DND-41 (cell line): ENCODE measurements around the gene UBE2L6.
A peak's percentile ranks its signal among the peaks of the same experiment; 100 is the strongest.

Experiments used
- ATAC-seq: fragments of 200-7000 bp; cut with Tn5 transposase; 3 replicates; pipeline ENCODE4 v1.9.1; 2021; ENCODE audit warnings: low read depth; ENCODE audit not compliant: insufficient read depth
- DNase-seq: peaks from one replicate; pipeline ENCODE4 v3.0.0-alpha.2; 2020
- H2AFZ ChIP-seq: 2 replicates; pipeline ENCODE4 v1.6.0; 2012; ENCODE audit warnings: low read depth, low read length
- H3K27ac ChIP-seq: 2 replicates; pipeline ENCODE4 v1.5.1; 2012; ENCODE audit warnings: low read length, inconsistent platforms
- H3K27me3 ChIP-seq: fragments of 200-600 bp; sonication (generic); 2 replicates; pipeline ENCODE4 v1.6.0; 2012; ENCODE audit warnings: low read length, mild to moderate bottlenecking, inconsistent platforms; ENCODE audit not compliant: insufficient read depth, poor library complexity
- H3K36me3 ChIP-seq: 2 replicates; pipeline ENCODE4 v1.5.1; 2012; ENCODE audit warnings: low read length, inconsistent platforms; ENCODE audit not compliant: insufficient read depth
- H3K4me1 ChIP-seq: 2 replicates; pipeline ENCODE4 v1.5.1; 2012; ENCODE audit warnings: mild to moderate bottlenecking, low read length; ENCODE audit not compliant: insufficient read depth
- H3K4me2 ChIP-seq: 2 replicates; pipeline ENCODE4 v1.6.0; 2012; ENCODE audit warnings: mild to moderate bottlenecking, moderate library complexity, low read length, inconsistent platforms; ENCODE audit not compliant: insufficient read depth
- H3K4me3 ChIP-seq, 2 experiments: fragments of 200-600 bp in 1 of 2; shearing (Covaris generic) in 1 of 2; 2 replicates each; pipeline ENCODE4 v1.5.1; 2012 to 2016; ENCODE audit warnings: inconsistent platforms in 2 of 2, low read length in 2 of 2, mild to moderate bottlenecking in 2 of 2, low read depth in 1 of 2, moderate library complexity in 1 of 2
- H3K79me2 ChIP-seq: 2 replicates; pipeline ENCODE4 v1.6.0; 2012; ENCODE audit warnings: low read length, inconsistent platforms; ENCODE audit not compliant: insufficient read depth
- H3K9ac ChIP-seq: 2 replicates; pipeline ENCODE4 v1.6.0; 2012; ENCODE audit warnings: low read depth, mild to moderate bottlenecking, inconsistent platforms, low read length, moderate library complexity
- H3K9me3 ChIP-seq: 2 replicates; pipeline ENCODE4 v1.5.1; 2012; ENCODE audit warnings: low read length, moderate library complexity, mild to moderate bottlenecking, inconsistent platforms; ENCODE audit not compliant: insufficient read depth, severe bottlenecking
- H4K20me1 ChIP-seq: 2 replicates; pipeline ENCODE4 v1.6.0; 2012; ENCODE audit warnings: low read length; ENCODE audit not compliant: insufficient read depth
- EZH2 ChIP-seq: IDR thresholded peaks from 3 replicates; pipeline ENCODE4 v1.6.1; 2012; ENCODE audit warnings: borderline replicate concordance, low read depth, mild to moderate bottlenecking, moderate library complexity, low read length, inconsistent platforms; ENCODE audit not compliant: severe bottlenecking
- TF ChIP-seq, protein P1 (sequence below): IDR thresholded peaks from 2 replicates; pipeline ENCODE4 v1.5.1; 2012; ENCODE audit warnings: borderline replicate concordance, low read length, moderate library complexity, mild to moderate bottlenecking; ENCODE audit not compliant: poor library complexity, severe bottlenecking; ENCODE audit errors: extremely low read depth

The UBE2L6 gene

DNA sequence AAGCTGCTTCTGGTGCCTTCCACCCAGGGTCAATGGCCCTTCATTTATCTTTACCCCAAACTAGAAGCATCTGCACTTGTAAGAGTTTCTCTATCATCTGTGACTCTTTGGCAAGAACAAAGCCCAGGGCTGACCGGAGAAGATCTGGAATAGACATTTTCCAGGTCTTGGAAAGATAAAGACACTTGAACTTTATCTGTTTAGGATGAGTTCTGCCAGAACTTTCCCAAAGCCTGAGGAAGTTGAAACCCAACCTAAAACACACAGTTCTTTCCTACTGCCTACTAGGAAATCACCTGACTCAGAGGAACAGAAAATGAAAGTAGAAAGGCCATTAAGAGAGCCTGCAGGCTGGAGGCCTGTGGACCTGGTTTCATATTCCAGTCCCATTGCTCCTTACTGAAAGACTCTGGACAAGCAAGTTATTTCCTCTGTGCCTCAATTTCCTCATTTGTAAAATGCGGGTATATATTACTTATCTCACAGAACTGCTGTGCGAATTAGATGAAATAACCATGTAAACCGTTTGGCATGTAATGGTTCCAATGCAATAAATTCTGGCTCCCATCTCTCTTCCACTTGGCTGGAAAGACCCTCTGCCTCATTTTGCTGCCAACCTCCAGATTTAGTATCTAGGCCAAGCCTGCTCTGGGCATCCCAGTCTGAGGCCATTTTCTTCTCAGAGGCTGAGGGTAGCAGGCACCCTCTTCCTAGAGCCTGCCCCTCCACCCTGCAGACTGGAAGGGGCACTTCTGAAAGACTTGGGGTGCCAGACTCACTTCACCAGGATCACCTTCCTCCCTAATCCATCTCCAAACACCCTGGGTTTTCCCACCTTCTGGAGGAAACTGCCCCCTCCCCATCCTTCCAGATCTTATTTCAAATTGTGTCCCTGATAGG, 1.2 kb downstream of the UBE2L6 start:
- H3K79me2 ChIP-seq, result peaks cover 67% of the 10 kb centered on the region
- peak overlapping the region; percentile 93 for H3K27ac ChIP-seq
- H3K4me2 ChIP-seq, result peak overlapping the region; percentile 95
- H3K9me3 ChIP-seq, result no peaks in the 10 kb centered on the region
- H3K27me3 ChIP-seq, result no peaks in the 10 kb centered on the region
- DNase-seq (peak; percentile 55), ATAC-seq (peak; percentile 63)
- peaks cover 13% of the 10 kb centered on the region for H4K20me1 ChIP-seq
- peak overlapping the region; percentile 80 to 82 for H3K4me3 ChIP-seq
- no peak for TF ChIP-seq EZH2
- TF ChIP-seq, protein P1, sequence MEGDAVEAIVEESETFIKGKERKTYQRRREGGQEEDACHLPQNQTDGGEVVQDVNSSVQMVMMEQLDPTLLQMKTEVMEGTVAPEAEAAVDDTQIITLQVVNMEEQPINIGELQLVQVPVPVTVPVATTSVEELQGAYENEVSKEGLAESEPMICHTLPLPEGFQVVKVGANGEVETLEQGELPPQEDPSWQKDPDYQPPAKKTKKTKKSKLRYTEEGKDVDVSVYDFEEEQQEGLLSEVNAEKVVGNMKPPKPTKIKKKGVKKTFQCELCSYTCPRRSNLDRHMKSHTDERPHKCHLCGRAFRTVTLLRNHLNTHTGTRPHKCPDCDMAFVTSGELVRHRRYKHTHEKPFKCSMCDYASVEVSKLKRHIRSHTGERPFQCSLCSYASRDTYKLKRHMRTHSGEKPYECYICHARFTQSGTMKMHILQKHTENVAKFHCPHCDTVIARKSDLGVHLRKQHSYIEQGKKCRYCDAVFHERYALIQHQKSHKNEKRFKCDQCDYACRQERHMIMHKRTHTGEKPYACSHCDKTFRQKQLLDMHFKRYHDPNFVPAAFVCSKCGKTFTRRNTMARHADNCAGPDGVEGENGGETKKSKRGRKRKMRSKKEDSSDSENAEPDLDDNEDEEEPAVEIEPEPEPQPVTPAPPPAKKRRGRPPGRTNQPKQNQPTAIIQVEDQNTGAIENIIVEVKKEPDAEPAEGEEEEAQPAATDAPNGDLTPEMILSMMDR, result no peak
- H2AFZ ChIP-seq, result peak overlapping the region; percentile 68
- H3K9ac ChIP-seq, result peak overlapping the region; percentile 89
- peaks cover 19% of the 10 kb centered on the region for H3K36me3 ChIP-seq
- H3K4me1 ChIP-seq, result peaks cover 49% of the 10 kb centered on the region

DNA sequence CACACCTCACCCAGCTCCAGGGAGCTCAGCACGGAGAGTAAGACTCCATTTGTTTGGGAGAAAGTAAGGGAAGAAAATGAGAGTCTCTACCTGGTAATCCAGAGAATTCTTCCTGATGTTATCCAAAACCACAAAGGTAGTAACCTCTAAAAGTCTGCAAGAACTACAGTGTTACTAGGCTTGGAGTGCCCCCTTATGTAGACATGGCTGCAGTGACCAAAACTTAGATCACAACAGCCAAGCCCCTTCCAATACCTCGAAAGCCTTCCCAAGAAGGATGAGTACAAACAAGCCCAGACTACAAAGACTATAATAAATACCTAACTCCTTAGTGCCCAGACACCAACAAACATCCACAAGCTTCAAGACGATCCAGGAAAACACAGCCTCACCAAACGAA, 4.9 kb downstream of the UBE2L6 start:
- Histone ChIP-seq H4K20me1 (peaks cover 20% of the 10 kb centered on the region), H3K4me1 (peaks cover 24% of the 10 kb centered on the region), H2AFZ (no peak overlapping the region), H3K9ac (0 out of 2 replicates have a peak overlapping the region, but pooled peaks have one; percentile 7), H3K4me2 (no peak overlapping the region), H3K27ac (0 out of 2 replicates have a peak overlapping the region, but pooled peaks have one; percentile 7), H3K27me3 (no peaks in the 10 kb centered on the region), H3K36me3 (peaks cover 48% of the 10 kb centered on the region), H3K79me2 (peaks cover 83% of the 10 kb centered on the region), H3K9me3 (no peaks in the 10 kb centered on the region), H3K4me3 (no peak overlapping the region)
- no peak for ATAC-seq
- no peak for TF ChIP-seq EZH2
- TF ChIP-seq, protein P1, result no peak
- DNase-seq, result no peak

DNA sequence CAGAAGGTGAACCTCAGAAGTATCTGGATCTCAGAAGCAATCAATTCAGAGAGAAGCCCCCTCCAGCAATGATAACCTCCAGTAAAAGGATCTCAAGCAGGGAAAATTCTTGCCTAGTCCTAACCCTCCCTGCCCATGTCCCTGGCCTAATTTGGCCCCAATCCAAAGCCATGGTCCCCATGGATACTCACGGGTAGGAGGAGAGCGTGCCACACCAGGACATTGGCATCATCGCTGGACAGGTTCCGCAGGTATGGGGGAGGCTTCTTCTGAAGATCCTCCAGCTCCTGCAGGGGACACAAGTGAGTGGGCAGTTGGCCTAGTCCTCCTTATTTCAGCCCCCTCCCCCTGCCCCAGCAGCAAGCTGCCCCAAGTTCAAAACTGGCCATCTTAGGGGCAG, 7.3 kb downstream of the UBE2L6 start:
- Histone ChIP-seq H2AFZ (no peak overlapping the region), H3K4me2 (no peak overlapping the region), H3K4me3 (no peak overlapping the region), H3K4me1 (peaks cover 10% of the 10 kb centered on the region), H3K36me3 (peaks cover 72% of the 10 kb centered on the region), H3K9me3 (no peaks in the 10 kb centered on the region), H3K79me2 (peaks cover 59% of the 10 kb centered on the region), H4K20me1 (peaks cover 21% of the 10 kb centered on the region), H3K9ac (no peak overlapping the region), H3K27ac (no peak overlapping the region), H3K27me3 (no peaks in the 10 kb centered on the region)
- no peak for TF ChIP-seq EZH2
- TF ChIP-seq, protein P1, result no peak
- no peak for DNase-seq
- ATAC-seq, result no peak
